ENCODE data around the gene CDC37L1.

Gene CDC37L1

DNA sequence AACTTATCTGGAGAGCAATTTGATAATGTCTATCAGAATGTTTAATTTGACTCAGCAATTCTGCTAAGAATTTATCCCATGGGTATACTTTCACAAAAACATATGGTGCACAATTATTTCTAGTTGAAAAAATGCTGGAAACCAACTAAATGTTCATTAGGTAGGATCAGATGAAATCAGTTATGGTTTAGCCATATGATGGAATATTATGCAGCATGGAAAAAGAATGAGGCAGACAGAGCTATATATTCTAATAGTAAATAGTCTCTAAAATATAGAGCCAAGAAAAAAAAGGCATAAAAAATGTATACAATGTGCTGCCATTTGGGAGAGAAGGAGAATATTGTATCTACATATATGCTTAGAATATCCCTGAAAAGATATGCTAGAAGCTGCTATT is 9.5 kb upstream of the CDC37L1 start:
- no peak for DNase-seq (ENCODE audit: low read depth)

DNA sequence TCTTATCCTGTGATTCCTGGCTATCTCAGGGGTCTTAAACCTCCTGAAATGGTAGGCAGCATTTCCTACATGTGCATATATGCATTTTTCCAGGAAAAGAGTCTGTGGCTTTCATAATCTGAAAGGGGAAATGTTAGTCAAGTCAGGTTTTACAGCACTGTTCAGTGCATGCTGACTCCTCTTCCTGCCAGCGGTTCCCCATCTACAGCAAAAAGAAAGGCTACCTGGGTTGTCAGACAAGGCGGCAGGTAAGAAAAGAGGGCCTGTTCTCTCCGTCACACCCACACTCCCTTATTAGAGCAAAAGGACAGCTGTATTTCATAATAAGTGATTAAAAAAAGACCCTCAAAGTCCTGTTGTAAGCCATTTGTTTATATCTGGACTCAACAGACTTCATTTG is 8.8 kb upstream of the CDC37L1 start:
- no peak for DNase-seq (ENCODE audit: low read depth)

DNA sequence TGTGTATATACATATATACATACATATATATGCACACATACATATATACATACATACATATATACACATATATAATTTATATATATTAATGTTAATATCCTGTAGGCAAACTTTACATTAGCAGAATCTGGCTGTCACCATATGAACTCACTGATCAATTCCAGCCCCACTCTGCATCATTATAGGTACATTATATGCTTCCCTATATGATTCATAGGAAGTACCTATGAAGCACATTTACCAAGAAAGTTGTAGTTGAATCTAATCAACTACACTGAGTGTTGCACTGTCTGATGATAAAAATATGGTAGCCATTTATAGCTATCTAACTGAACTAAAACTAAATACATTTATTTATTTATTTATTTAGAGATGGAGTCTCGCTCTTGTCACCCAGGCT is 7.6 kb upstream of the CDC37L1 start:
- DNase-seq (ENCODE audit: low read depth): no peak

DNA sequence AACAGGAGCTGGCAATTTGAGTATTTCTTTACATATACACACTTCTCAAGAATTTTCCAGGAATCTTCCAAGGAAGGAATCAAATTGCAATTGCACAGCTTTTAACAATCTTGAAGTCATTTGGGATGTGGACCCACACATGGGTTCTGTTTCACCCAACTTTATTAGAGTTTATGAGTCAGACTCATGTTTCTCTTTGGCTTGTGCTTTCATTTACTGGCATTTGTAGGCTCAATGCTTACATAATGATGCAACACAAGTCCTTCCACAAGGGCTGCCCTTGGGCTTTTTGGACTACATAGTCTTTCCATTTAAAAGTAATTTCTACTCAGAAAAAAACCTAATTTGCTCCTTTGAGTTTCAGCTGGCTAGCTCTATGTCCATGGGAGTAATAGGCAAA is 4.6 kb upstream of the CDC37L1 start:
- no peak for DNase-seq (ENCODE audit: low read depth)

DNA sequence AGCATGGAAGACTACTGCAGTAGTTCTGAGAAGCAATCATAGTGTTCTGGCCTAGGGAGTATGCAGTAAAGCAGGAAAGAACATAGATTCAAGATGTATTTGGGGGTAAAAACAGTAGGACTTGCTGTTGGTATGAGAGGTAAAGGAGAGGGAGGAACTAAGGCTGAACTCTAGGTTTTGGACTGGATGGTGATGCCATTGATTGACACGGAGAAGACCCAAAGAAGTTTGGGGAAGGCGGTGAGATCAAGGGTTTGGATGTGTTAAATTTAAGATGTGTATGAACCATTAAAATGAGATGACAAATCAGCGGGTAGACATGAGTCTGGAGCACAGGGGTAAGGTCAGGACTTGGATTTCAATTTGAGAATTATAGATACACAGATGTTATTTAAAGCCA is 2.0 kb upstream of the CDC37L1 start:
- DNase-seq (ENCODE audit: low read depth): no peak

DNA sequence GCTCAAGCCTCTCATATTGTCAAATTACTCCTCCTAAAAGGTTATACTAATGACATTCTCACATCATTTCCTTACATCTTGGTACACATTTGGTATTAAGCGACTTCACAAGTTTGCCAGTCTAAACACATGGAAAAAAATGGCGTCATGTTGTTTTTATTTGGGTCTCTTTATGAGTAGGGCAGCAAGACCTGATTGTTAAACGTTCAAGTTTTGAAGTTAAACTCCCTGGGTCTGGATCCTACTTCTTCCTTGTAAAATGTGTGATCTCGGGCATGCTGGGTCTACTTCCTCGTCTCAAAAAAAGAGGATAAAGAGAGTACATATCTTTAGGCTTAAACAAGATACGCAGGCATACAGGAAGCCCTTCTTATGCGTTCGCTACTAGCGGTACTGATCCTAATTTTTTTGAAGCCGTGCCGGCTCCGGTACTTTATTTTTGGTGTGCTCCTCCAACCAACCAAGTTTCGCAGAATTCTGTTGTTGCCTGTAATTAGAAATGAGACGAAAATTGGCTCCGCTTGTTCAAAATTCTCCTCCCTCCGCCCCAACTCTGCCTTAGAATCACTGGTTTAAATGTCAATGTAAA is 596 bp upstream of the CDC37L1 start:
- DNase-seq (ENCODE audit: low read depth): peak; percentile 25

DNA sequence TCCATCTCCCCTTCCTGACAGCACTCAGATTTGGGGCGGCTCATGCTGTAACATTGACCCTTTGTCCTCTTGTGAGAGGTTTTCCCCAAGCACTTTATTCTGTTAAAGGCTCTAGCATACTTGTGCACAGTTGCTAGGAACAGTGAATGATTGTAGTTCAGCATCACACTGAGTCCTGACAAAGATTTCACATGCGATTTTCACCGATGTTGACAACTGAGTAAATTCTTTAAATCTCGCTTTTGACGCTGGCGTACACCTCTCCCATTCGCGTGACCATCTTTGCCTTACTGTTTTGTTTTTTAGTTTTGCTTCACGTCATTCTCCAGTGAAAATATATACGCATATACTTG is 780 bp downstream of the CDC37L1 start:
- DNase-seq (ENCODE audit: low read depth): no peak

DNA sequence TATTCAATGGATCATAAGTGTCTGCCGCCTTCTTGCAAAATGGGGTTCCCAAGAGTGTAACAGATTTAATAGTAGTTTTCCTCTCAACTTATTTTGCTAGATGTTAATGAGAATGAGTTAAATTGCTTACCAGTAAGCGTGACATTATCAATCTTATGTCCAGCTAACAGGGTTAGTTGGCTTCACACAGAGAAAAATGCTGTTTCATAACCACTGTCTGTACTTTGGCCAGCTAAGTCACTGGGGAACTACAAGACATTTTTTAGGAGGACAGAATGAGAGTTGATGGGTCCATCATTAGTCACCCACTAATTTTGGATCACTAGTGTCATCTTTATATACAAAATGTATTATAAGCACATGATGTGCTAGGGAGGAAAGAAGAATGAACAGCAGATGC is 1.4 kb downstream of the CDC37L1 start:
- DNase-seq (ENCODE audit: low read depth): no peak

DNA sequence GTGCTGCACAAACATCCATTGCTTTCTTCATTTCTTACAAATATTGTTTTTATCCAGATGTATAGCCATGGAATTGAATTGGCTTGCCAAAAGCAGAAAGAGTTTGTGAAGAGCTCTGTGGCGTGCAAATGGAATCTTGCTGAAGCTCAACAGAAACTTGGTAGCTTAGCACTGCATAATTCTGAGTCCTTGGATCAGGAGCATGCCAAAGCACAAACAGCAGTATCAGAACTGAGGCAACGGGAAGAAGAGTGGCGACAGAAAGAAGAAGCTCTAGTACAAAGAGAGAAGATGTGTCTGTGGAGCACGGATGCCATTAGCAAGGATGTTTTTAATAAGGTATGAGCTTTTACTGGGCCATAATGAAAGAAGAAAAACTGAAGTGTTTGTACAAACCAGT is 5.5 kb downstream of the CDC37L1 start:
- DNase-seq (ENCODE audit: low read depth): no peak

DNA sequence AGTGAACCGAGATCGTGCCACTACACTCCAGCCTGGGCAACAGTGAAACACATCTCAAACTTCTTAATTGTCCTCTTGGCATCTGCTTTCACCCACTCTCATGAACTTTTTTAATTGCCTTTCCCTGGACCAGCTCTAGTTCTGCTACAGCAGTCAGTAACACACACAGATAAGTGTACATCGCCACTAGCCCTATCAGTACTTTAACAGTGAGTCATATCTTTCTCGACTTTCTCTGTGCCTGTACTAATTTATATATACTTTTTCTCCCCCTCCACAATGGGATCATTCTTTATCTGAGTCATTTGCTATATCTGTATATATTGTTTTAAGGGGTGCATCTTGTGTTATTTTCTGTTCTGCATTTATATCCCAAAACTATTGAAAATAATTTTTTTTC is 6.7 kb downstream of the CDC37L1 start:
- no peak for DNase-seq (ENCODE audit: low read depth)

DNA sequence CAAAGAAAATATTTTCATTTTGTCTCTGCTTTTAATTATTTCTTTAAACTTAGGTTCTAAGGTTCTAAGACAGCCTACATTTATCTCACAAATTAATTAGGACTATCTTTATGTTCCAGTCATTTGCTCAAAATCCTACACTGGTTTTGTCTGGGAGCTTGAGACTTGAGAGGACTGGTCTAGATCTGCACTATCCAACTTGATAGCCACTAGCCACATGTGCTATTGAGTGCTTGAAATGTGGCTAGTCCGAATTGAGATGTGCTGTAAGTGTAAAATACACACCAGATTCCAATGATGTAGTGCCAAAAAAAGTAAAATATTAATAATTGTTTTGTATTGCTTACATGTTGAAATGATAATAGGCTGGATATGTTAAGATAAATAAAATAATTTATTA is 7.2 kb downstream of the CDC37L1 start:
- no peak for DNase-seq (ENCODE audit: low read depth)

DNA sequence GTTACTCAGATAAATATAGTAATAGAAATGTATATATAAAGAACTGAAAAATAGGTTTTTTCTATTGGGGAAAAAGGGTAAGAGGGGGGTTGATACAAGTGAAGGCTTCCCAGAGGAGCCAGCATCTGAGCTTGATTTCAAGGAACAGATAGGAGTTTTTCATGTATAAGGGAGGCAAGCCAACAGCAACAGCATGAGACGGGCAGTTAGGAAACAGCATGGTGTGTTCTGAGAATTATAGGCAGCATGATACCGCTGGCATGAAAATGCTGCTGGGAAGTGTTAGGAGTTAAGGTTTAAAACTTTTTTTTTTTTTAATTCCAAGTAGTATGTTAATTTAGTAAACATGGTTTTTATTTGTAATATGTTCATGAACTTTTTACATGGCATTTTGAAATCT is 9.7 kb downstream of the CDC37L1 start:
- no peak for DNase-seq (ENCODE audit: low read depth)

DNA sequence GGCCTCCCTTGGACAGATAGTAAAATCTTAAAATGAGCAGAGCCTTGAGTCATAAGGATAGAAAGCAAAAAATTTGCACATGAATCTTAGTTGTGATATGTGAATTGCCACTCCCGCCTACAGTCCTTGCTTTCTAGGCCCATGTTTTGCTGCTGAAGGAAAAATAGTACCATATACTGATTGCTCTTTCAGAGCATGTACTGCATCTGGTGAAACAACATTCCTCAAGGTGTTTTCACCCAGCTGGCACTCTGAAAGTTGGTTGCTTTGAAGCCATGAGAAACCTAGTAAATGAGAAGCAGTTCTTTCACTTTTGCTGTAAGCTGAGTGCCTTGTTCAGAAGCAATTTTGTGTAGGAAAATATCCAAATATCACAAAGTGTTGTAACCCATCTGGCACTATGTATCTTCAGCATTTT is 10.3 kb downstream of the CDC37L1 start:
- no peak for DNase-seq (ENCODE audit: low read depth)

DNA sequence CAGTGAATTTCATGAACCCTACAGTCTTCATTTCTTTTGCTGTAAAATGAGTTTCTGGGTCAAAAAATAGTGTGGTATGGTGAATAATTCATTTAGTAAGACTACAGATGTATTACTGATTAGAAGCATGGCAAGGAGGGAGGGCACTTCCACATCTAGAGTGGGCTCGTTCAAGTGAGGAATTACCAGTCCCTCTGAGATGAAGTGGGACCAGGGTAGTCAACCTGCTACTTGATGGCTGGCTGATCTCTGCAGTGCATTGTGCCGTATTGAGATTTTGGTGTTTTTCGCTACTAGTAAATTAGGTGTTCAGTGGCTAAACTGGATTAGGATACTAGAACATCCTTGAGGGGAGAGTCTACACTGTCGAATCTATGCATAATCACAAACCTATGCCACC is 10.8 kb downstream of the CDC37L1 start:
- no peak for DNase-seq (ENCODE audit: low read depth)

DNA sequence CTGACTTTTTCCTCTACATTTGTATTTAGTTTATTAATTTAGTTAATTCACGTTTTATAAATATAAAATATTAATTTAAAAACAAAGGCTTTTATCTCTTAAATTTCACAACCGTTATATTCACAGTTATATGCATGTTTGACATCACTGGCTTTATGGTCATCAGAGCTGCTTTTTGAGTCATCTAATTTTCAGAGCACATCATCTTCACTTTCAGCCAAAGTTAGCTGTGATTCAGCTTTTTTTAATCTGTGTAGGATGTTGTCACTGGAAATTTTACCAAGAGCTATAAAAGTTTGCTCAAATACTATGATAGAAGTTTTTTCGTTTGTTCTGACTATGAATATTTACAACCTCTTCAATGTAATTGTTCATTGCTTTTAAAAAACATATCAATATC is 12.4 kb downstream of the CDC37L1 start:
- no peak for DNase-seq (ENCODE audit: low read depth)

DNA sequence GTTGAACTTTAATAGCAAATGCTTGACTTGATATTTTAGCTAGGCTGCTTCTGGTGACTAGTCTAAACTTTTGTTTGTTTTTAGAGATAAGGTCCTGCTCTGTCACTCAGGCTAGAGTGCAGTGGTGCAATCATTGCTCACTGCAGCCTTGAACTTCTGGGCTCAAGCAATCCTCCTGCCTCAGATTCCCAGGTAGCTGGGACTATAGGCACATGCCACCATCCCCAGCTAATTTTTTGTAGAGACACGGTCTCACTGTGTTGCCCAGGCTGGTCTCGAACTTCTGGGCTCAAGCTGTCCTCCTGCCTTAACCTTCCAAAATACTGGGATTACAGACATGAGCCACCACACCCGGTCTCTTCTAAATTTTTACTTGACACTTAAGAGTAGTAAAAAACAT is 20.7 kb downstream of the CDC37L1 start:
- no peak for DNase-seq (ENCODE audit: low read depth)

DNA sequence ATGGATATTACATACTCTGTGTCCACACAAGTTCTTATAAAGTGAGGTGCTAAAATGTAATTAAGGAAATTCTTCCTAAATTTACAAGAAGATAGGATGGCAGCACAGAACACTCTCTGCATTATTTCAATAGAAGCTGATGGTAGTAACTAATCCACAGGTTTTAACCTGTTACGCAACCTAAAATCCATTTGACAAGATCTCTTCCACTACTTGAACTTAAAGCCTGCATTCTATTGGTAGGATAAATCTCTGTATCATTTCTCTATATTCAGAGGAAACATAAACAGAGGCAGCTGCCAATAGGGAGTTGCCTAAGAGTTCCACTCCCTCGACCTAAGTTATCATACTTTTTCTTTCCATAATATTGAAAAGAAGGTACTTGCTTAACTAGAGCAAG is 21.6 kb downstream of the CDC37L1 start:
- no peak for DNase-seq (ENCODE audit: low read depth)

DNA sequence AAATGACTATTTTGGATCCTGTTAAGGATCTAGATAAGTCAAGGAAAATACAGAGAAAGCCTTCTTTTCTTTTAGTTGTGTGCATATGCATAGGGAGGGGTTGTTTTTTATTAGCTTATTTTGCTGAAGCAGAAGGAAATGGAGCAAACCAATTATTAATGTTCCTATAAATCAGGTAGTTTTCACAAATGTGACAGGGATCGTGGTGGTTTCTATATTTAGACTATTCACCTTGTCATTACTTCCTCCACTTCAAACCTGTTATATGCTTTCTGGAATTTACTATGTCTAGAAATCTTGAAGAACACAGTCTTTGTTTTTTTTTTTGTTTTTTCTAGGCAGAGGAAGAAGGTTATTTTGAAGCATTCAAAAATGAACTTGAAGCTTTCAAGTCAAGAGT is 22.2 kb downstream of the CDC37L1 start:
- DNase-seq (ENCODE audit: low read depth): no peak

DNA sequence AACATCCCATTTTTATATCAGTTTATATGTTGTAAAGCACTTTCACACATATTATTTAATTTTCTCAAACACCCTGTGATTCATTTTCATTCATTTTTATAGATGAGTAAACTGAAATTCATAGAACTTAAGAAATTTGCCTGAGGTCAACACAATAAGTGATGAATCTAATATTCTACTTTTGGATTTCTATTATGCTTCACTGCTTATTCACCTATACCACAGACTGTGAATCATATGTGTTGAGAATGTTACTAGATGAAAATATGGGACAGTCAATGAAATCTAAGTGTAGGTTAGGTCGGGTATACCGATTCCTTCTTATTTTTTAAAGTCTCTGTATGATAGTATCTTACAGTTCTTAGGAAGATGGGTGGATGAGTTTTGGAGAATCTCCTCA is 24.8 kb downstream of the CDC37L1 start:
- DNase-seq (ENCODE audit: low read depth): no peak

DNA sequence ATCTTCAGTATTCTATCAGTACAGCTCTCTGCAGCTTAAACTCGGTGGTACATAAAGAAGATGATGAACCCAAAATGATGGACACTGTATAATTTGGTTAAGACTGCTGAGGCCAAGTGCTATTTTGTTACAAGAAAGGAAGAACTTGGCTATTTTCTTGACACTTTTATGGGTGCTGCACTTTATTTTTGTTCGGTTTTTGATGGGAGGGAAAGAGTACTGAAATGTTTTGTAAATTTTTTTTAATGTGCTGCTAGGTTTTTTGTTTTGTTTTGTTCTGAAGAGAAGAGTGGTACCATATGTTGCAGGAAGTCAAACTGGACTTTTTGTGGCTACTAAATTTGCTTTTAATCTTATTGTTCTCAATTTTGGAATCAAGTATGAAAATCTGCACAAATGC is 26.7 kb downstream of the CDC37L1 start:
- DNase-seq (ENCODE audit: low read depth): no peak

DNA sequence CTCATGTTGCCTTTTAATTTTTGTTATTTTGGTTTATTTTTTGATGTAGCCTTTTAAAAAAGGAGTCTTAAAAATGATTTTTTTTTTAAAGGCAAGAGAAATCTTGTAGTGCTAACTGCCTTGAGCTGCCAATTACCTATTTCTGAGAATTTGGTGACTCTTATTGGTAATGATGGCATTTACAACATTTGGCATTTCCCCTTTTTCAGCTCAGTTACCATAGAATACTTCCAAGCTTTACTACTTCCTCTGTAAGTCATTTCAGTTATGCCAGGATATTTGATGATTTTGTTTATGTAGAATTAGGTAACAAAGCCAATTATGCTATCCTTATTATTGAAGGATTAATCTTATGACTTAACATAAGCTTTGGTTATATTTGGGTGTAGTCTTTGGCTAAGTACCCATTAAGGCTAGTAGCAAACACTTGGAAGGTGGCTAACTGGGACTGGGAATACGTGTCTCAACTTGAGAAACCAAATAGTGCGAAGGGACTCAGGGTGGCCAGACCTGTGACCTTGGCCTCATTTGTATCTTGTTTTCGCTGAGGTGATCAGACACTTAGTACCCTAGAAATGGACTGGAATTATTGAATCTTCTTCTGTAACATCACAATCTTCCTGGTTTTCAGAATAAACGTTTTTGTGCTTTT is 27.7 kb downstream of the CDC37L1 start:
- DNase-seq (ENCODE audit: low read depth): no peak

DNA sequence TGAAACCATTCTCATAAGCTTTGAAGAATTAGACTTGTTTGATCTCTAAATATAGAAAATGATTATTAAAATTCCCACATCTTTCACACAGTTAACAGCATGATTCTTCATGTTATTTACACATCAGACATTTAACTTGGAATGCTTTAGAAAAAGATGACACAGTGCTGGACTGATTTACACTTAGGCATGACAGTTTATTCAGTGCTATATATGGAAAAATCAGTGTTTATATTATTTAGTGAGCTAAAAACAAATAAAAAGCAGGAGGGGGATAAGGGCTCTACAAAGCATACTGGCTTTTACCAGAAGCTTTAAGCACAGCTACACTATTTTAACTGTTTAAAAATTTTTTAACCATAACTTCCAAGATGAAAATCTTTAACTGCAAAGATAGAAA is 30.0 kb downstream of the CDC37L1 start:
- no peak for DNase-seq (ENCODE audit: low read depth)

DNA sequence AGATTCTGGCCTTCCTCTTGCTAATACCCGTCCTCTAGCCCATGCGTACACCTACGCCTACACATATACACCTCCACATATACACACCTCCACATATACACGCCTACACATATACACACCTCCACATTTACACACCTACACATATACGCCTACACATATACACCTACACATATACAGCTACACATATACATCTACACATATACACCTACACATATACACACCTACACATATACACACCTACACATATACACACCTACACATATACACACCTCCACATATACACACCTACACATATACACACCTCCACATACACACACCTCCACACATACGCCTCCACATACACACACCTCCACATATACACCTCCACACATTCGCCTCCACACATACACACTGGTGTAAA is 34.5 kb downstream of the CDC37L1 start:
- no peak for DNase-seq (ENCODE audit: low read depth)

DNA sequence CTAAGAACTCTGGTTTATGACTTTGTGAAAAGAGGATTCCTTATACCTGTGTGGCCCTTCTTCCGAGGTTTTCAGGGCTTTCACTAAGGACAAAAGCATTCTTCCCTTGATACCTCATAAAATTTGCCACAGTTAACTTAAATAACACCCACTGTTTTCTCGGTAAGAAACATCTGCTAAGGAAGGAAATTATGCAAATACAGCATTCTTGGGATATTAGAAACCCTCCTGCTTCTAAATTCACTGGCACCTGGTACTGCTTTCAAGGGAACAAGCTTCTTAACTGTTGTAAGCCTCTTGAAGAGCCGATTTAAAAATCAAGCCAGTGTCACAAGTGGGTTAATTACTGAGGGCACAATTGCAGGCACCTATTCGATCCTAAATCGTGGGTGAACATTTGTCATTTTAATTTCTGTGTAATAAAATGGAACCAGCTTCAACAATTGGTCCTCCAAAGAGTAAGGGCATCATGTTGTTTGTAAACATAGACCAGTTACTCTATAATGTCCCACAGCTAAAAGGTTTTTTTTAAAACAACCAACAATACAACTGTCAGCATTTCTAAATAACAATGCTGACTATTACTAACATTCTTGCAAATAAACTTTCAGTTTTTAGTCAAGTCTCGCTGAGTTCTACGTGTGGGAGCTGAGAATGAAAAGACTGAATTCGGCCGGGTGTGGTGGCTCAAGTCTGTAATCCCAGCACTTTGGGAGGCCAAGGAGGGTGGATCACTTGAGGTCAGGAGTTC is 35.1 kb downstream of the CDC37L1 start:
- no peak for DNase-seq (ENCODE audit: low read depth)
